RWPE1 (cell line): Measurements from ENCODE around the gene PPIA.
"Not testable (repeated sequence)": the region's sequence is repeated elsewhere in the genome, so short reads cannot be mapped to it uniquely, and the experiment has no call there.

Experiments
- CTCF ChIA-PET: fragments of 350-600 bp; sonication (Branson Sonifier 250); formaldehyde crosslinking; extraction: SDS; loops from one replicate; lab custom pipeline; 2021; lab: Yijun Ruan, JAX
- POLR2A ChIA-PET: fragments of 400-600 bp; formaldehyde crosslinking; extraction: SDS; loops from one replicate; lab custom pipeline; 2020; ENCODE audit warnings: antibody characterized with exemption; ENCODE audit not compliant: low non-redundant PET; lab: Yijun Ruan, JAX
- DNase-seq: peaks from one replicate; pipeline ENCODE4 v3.0.0; 2012; ENCODE audit warnings: low spot score
- H3K27ac ChIP-seq: fragments of 450-650 bp; 2 replicates; pipeline ENCODE4 v1.5.1; 2017
- TF ChIP-seq, protein P1 (sequence below): fragments of 450-650 bp; conservative IDR thresholded peaks from 2 replicates; pipeline ENCODE4 v1.5.1; 2017; ENCODE audit warnings: low read depth, mild to moderate bottlenecking

Gene PPIA

DNA sequence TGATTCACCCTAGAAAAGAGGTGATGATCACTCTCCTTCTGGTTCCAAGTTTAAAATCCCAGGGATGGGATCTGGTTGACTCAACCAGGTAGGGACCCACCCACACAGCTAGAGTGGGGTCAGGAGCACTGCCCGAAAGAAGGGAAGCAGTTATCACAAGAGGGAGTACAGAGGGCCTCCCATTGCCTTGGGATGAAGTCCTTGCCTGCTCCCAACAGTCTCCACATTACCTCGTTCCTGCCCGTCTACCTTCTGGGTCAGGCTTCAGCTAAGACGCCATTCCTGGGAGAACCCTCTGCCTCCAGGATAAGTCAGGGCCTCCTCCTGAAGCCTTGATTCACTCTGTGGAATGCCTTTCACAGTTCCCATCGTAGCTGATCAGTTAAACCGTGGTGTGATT lies 24.0 kb upstream of the PPIA start:
- DNase-seq = no peak
- TF ChIP-seq, protein P1, sequence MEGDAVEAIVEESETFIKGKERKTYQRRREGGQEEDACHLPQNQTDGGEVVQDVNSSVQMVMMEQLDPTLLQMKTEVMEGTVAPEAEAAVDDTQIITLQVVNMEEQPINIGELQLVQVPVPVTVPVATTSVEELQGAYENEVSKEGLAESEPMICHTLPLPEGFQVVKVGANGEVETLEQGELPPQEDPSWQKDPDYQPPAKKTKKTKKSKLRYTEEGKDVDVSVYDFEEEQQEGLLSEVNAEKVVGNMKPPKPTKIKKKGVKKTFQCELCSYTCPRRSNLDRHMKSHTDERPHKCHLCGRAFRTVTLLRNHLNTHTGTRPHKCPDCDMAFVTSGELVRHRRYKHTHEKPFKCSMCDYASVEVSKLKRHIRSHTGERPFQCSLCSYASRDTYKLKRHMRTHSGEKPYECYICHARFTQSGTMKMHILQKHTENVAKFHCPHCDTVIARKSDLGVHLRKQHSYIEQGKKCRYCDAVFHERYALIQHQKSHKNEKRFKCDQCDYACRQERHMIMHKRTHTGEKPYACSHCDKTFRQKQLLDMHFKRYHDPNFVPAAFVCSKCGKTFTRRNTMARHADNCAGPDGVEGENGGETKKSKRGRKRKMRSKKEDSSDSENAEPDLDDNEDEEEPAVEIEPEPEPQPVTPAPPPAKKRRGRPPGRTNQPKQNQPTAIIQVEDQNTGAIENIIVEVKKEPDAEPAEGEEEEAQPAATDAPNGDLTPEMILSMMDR = no peak
- ChIA-PET CTCF (interaction anchor here (0.6 kb wide), 1 partner anchor 93 kb away, joined by 3 read pairs; no protein-coding TSS in a partner anchor), POLR2A (no interaction called here)
- H3K27ac ChIP-seq = no peak overlapping the region

DNA sequence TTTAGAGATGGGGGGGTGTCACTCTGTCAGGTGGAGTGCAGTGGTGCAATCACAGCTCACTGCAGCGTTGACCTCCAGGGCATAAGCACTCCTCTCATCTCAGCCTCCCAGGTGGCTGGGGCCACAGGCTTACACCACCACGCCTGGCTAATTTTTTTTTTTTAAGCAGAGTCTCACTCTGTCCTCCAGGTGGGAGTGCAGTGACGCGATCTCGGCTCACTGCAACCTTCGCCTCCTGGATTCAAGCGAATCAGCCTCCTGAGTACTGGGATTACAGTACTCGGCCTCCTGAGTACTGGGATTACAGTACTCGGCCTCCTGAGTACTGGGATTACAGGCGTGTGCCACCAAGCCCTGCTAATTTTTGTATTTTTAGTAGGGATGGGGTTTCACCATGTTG lies 23.6 kb upstream of the PPIA start:
- no peak for DNase-seq
- POLR2A ChIA-PET = no interaction called here
- no peak overlapping the region for H3K27ac ChIP-seq
- CTCF ChIA-PET = interaction anchor here (0.6 kb wide), 1 partner anchor 92 kb away, joined by 3 read pairs; no protein-coding TSS in a partner anchor
- TF ChIP-seq, protein P1 = no peak

DNA sequence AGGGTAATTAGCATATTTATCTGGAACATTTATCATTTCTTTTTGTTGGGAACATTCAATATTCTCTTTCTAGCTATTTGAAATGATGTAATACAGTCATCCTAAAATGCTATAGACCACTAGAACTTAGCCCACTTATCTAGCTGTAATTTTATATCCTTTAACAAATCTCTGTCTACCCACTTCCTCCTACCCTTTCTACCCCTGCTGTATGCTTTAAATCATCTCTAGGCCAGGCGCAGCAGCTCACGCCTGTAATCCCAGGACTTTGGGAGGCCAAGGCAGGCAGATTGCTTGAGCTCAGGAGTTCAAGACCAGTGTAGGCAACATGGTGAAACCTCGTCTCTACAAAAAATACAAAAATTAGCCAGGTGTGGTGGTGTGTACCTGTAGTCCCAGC lies 22.0 kb upstream of the PPIA start:
- DNase-seq, POLR2A ChIA-PET, H3K27ac ChIP-seq, CTCF ChIA-PET: not testable (repeated sequence)

DNA sequence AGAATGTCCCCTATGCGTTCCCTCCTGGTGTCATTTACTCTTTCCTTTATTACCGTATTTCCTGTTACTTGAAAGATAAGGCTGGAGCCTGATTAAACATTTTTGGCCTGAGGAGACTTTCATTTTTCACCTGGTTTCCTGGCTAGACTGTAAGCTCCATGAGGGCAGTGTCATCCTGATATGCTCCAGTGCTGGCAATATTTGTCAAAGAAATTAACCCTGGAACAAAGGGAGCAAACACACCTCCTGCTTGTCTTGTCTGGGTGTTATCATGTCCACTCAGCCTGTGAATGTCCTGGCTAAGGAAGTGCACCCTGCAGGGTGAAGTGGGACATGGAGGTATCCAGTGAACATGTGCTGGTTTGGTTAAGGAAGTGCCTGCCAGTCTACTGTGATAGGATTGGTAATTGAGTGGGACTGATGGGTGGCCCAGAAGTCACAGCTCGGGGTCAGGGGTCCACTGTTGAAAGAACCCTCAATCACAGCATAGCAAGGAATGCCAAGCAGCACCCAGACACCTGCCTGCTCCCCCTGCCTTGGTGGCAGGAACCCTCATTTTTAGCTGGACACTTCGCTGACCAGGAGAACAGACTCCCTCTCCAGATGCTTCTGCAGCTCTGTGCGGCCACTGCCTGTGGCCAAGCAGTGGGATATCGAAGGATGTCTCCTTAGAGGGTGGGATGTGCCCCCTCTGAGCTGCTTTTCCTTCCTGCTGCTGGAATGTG lies 20.9 kb upstream of the PPIA start:
- TF ChIP-seq, protein P1 = no peak
- POLR2A ChIA-PET = interaction anchor here (0.5 kb wide), 1 partner anchor 29 kb away, joined by 3 read pairs; no protein-coding TSS in a partner anchor
- CTCF ChIA-PET = no interaction called here
- H3K27ac ChIP-seq = no peak overlapping the region
- DNase-seq = no peak

DNA sequence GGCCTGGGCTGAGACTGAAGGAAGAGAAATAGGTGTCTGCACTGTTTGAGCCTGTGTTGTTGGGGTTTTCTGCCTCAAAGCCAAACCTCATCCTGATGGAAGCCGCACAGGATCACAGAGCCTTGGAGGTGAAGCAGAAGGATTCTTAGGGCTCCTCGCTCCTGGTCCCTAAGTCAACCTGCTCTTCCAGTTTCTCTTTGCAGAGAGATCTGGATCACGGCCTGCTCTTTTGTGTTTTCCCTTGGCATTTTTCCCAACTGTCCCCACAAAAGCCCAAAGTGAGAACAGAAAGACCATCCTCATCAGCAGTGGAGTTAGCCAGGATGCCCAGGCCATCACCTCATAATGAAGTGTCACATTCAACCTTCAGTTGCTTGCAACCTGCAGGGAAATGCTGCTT lies 20.3 kb upstream of the PPIA start:
- POLR2A ChIA-PET = no interaction called here
- DNase-seq = no peak
- TF ChIP-seq, protein P1 = no peak
- CTCF ChIA-PET = no interaction called here
- no peak overlapping the region for H3K27ac ChIP-seq

DNA sequence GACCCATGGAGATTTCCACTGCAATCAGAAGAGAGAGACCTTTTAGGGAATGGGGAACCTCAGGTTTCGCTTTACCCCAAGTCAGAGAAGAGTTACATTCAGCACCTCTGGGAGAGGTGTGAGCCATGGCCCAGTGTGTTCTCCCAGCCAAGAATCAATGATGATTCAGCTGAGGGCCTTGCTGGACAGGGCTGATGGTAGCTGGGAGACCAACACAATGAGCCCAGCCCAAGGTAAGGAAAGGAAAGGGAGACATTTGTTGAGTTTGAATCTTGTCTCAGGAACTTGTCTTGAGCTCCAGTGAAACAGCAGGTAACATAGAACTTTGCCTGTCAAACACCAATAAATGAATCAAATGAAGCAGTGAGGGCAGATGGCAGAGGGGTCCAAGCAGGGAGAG lies 14.0 kb upstream of the PPIA start:
- ChIA-PET CTCF (no interaction called here), POLR2A (interaction anchor here (0.7 kb wide), 1 partner anchor 318 kb away, joined by 3 read pairs; no protein-coding TSS in a partner anchor)
- TF ChIP-seq, protein P1 = no peak
- H3K27ac ChIP-seq = no peak overlapping the region
- no peak for DNase-seq

DNA sequence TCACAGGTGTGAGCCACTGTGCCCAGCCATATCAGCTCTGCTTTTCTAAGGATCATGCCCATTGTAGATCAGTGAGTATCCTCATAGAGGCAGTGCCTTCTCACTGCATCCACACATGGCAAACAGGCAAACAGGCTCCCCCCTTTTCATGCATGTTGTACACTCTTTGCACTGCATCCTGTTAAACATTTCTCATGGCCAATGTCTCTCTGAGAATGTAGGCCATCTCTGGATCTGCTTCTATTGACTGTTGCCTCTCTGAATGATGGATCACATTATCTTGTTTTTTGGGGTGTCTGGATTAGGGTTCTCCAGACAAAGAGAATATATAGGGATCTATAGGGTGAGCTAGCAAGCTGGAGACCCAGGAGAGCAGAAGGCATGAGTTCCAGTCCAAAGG lies 13.1 kb upstream of the PPIA start:
- TF ChIP-seq, protein P1 = no peak
- no peak for DNase-seq
- ChIA-PET POLR2A (interaction anchor here (0.7 kb wide), 1 partner anchor 317 kb away, joined by 3 read pairs; no protein-coding TSS in a partner anchor), CTCF (no interaction called here)
- no peak overlapping the region for H3K27ac ChIP-seq
